K562 (cell line): ENCODE measurements around the gene POLD1. TPM values are rescaled to one million over a fixed set of nuclear protein-coding genes. Genes with fewer than 3 reads are reported as not detected.

Experiments used
- ATAC-seq: fragments of 200-7000 bp; cut with Tn5 transposase; 3 replicates; pipeline ENCODE4 v1.9.1; 2020; ENCODE audit warnings: moderate library complexity
- BruUV-seq: library from RNA; stranded (reverse); fragments of 400-500 nt; replicated peaks from 2 replicates; lab custom pipeline; 2021; lab: Mats Ljungman, UMichigan
- CTCF ChIA-PET: fragments of 300-600 bp; formaldehyde crosslinking; extraction: SDS; loops from one replicate; lab custom pipeline; 2021; ENCODE audit warnings: low intra/inter-chr PET ratio; lab: Yijun Ruan, JAX
- POLR2A ChIA-PET: fragments of 300-600, 350-650 bp; sonication (Branson Sonifier 250); formaldehyde crosslinking; extraction: SDS; loops from one replicate; lab custom pipeline; 2021; ENCODE audit warnings: antibody characterized with exemption, inconsistent platforms; lab: Yijun Ruan, JAX
- DNase-seq, 4 experiments: peaks; one replicate each; pipeline versions ENCODE4 v3.0.0 to v3.0.0-alpha.2; 2011 to 2018; ENCODE audit warnings: low spot score in 3 of 4, mixed read lengths in 3 of 4; ENCODE audit errors: extremely low read depth in 1 of 4
- FAIRE-seq: peaks from 2 replicates; lab custom pipeline; 2011; peaks lifted over from hg19 to GRCh38; lab: Jason Lieb, UNC
- H2AFZ ChIP-seq: 2 replicates; pipeline ENCODE4 v1.6.0; 2011; ENCODE audit warnings: low read depth, low read length, control low read depth, inconsistent platforms
- H3K27ac ChIP-seq: fragments of 200-600 bp; 3 replicates; pipeline ENCODE4 v1.8.0; 2011; ENCODE audit warnings: low read depth, mild to moderate bottlenecking, control low read depth, inconsistent platforms, low read length, moderate library complexity, mixed read lengths; ENCODE audit errors: extremely low read depth
- H3K27me3 ChIP-seq, 2 experiments: fragments of 300-600 bp in 1 of 2; 2 replicates in 1 of 2; 3 replicates in 1 of 2; pipeline versions ENCODE4 v1.6.0 to v1.8.0; 2011; ENCODE audit warnings: inconsistent platforms in 2 of 2, low read length in 2 of 2, mild to moderate bottlenecking in 1 of 2, mixed read lengths in 1 of 2, moderate library complexity in 1 of 2; ENCODE audit not compliant: control insufficient read depth in 2 of 2, insufficient read depth in 2 of 2
- H3K36me3 ChIP-seq: fragments of 300-600 bp; 3 replicates; pipeline ENCODE4 v1.8.0; 2011; ENCODE audit warnings: mild to moderate bottlenecking, low read length, inconsistent platforms; ENCODE audit not compliant: control insufficient read depth, insufficient read depth
- H3K4me1 ChIP-seq, 2 experiments: fragments of 200-600 bp in 1 of 2; replicated peaks in 1 of 2; 2 replicates in 1 of 2; 3 replicates in 1 of 2; pipeline versions ENCODE4 v1.5.1 to v1.8.0; 2011; ENCODE audit warnings: inconsistent platforms in 2 of 2, low read length in 2 of 2, mild to moderate bottlenecking in 1 of 2, mixed read lengths in 1 of 2, moderate library complexity in 1 of 2; ENCODE audit not compliant: control insufficient read depth in 2 of 2, insufficient read depth in 2 of 2
- H3K4me2 ChIP-seq: 2 replicates; pipeline ENCODE4 v1.6.1; 2011; ENCODE audit warnings: low read length, control low read depth, inconsistent platforms, mixed read lengths; ENCODE audit not compliant: insufficient read depth
- H3K4me3 ChIP-seq: fragments of 200-600 bp; sonication (generic), shearing (Covaris generic); 2 replicates; pipeline ENCODE4 v1.5.1; 2016; ENCODE audit warnings: control low read depth, inconsistent platforms
- H3K79me2 ChIP-seq: fragments of 200-600 bp; 3 replicates; pipeline ENCODE4 v1.8.0; 2011; ENCODE audit warnings: low read length, inconsistent platforms; ENCODE audit not compliant: control insufficient read depth, insufficient read depth
- H3K9ac ChIP-seq, 2 experiments: 2 replicates each; pipeline versions ENCODE4 v1.6.0 to v1.6.1; 2011; ENCODE audit warnings: low read depth in 2 of 2, low read length in 2 of 2, control low read depth in 1 of 2, inconsistent platforms in 1 of 2, mild to moderate bottlenecking in 1 of 2, mixed read lengths in 1 of 2; ENCODE audit not compliant: insufficient read depth in 1 of 2
- H3K9me1 ChIP-seq: one replicate; pipeline ENCODE4 v1.6.0; 2011; ENCODE audit warnings: inconsistent platforms, mild to moderate bottlenecking, low read length, moderate library complexity; ENCODE audit not compliant: control insufficient read depth, insufficient read depth
- H3K9me3 ChIP-seq: replicated peaks from 2 replicates; pipeline ENCODE4 v1.5.1; 2011; ENCODE audit warnings: low read depth, low read length, inconsistent platforms; ENCODE audit not compliant: control insufficient read depth, insufficient read depth
- H4K20me1 ChIP-seq: replicated peaks from 2 replicates; pipeline ENCODE4 v1.6.1; 2011; ENCODE audit warnings: low read length, inconsistent platforms, mixed read lengths; ENCODE audit not compliant: control insufficient read depth, insufficient read depth
- BHLHE40 ChIP-seq: IDR thresholded peaks from 2 replicates; pipeline ENCODE4 v1.6.1; 2011; ENCODE audit warnings: low read length, improper control_type of control experiment
- FOXM1 ChIP-seq, 2 experiments: fragments of 450-650 bp in 1 of 2; sonication (generic) in 1 of 2; formaldehyde crosslinking in 1 of 2; IDR thresholded peaks; 2 replicates each; pipeline versions ENCODE4 v1.6.1 to v1.9.0; 2017 to 2022; ENCODE audit warnings: low read depth in 2 of 2, mild to moderate bottlenecking in 2 of 2, missing genetic modification reagents in 1 of 2, moderate library complexity in 1 of 2
- PCBP1 ChIP-seq: fragments of 200-400 bp; formaldehyde crosslinking; IDR thresholded peaks from 2 replicates; pipeline ENCODE4 v1.6.1; 2018; ENCODE audit warnings: mild to moderate bottlenecking, low read depth, low read length; ENCODE audit not compliant: poor library complexity, severe bottlenecking
- ZFP30 ChIP-seq: fragments of 250-450 bp; sonication (Bioruptor Pico); IDR thresholded peaks from 2 replicates; pipeline ENCODE4 v1.8.0; 2022; ENCODE audit warnings: moderate library complexity, mild to moderate bottlenecking, inconsistent platforms, borderline replicate concordance
- ZNF174 ChIP-seq: fragments of 250-450 bp; sonication (Bioruptor Pico); IDR thresholded peaks from 2 replicates; pipeline ENCODE4 v1.4.0; 2020; ENCODE audit warnings: mild to moderate bottlenecking
- ZNF444 ChIP-seq: fragments of 250-450 bp; sonication (Bioruptor Pico); IDR thresholded peaks from 2 replicates; pipeline ENCODE4 v1.4.0; 2020; ENCODE audit warnings: mild to moderate bottlenecking, moderate library complexity
- WGBS: fragments of 100-300 bp; shearing (Covaris generic); methylation state at CpG from one replicate; pipeline ENCODE4 v1.1.6; 2016; ENCODE audit warnings: low coverage, mixed read lengths; ENCODE audit not compliant: insufficient coverage; ENCODE audit errors: missing lambda C conversion rate; 5-methylcytosine and 5-hydroxymethylcytosine counted together
- in situ Hi-C: fragments of 300-500 bp; cut with MboI; formaldehyde crosslinking; loops from 4 replicates; pipeline ENCODE4 v1.15.0; 2018; ENCODE audit warnings: inconsistent platforms, mixed read lengths
- intact Hi-C: fragments of 100-400 bp; cut with micrococcal nuclease; formaldehyde crosslinking; loops from 2 replicates; pipeline ENCODE4 v1.14.2; 2022
- polyA plus RNA-seq, 8 experiments: library from polyadenylated mRNA; depleted of rRNA in 4 of 8; stranded (reverse) in 5 of 8; unstranded in 3 of 8; fragments of >200 nt; fragmentation: Nextera tagmentation in 2 of 8; fragmentation: Illumina TruSeq in 1 of 8; extraction: Ambion mirVana in 2 of 8; extraction: Trizol in 1 of 8; gene quantifications; 2 replicates each; pipeline versions ENCODE4 v1.2.1 to v1.2.3, GENCODE V29; 2011 to 2014; ENCODE audit warnings: inconsistent platforms in 1 of 8, missing spikeins in 1 of 8
- total RNA-seq, 7 experiments: library from RNA; depleted of rRNA in 6 of 7; stranded (reverse); fragments of >200 nt in 6 of 7; fragmentation: Illumina TruSeq in 2 of 7; extraction: Trizol in 2 of 7; gene quantifications; 2 replicates each; pipeline versions ENCODE4 v1.2.1 to v1.2.3, GENCODE V29; 2011 to 2021; ENCODE audit warnings: low replicate concordance in 1 of 7
- TF ChIP-seq, protein P1 (sequence below), 2 experiments: IDR thresholded peaks; 2 replicates each; pipeline ENCODE4 v1.6.1; 2011; ENCODE audit warnings: borderline replicate concordance in 1 of 2, control low read depth in 1 of 2, low read depth in 1 of 2, low read length in 1 of 2, mild to moderate bottlenecking in 1 of 2, mixed read lengths in 1 of 2, moderate library complexity in 1 of 2; ENCODE audit not compliant: insufficient read depth in 1 of 2, insufficient read length in 1 of 2, poor library complexity in 1 of 2, severe bottlenecking in 1 of 2; ENCODE audit errors: extremely low read depth in 1 of 2

The POLD1 gene
- total and polyA plus RNA-seq, 9 of the 15 experiments (the other 6 are each of a cell fraction or from before 2014, with no cell fraction given), result 1.3 to 312 (median 47.8) TPM

DNA sequence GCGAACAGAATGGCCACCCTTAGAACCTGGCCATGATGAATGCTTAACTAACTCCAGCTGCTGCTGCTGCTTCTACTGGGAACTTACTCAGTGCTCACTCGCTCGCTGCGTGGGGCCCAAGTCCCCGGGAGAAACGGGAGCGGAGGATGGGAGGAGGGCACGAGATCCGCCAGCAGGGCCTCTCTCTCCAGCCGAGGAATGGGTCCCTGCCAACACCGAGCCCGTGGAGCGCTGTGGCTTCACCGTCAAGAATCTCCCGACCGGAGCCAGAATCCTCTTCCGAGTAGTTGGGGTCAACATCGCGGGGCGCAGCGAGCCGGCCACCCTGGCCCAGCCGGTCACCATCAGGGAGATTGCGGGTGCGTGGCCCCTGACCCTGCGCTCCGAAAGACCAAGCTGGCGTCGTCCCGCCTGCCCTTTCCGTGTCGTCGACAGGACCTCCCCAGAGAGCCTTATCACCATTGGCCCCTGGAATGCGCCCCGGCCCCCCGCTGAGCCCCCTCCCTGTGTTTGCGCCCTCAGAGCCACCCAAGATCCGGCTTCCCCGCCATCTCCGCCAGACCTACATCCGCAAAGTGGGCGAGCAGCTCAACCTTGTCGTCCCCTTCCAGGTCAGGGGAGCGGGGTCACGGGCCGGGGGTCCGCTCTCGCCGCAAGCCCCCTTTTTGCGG is 74.4 kb downstream of the POLD1 start:
- H3K4me3 ChIP-seq, result no peak overlapping the region
- H3K4me2 ChIP-seq, result no peak overlapping the region
- ATAC-seq, result no peak
- intact Hi-C loops (no loop called here), in situ Hi-C loops (no loop called here)
- DNase-seq, result no peak
- no peaks in the 10 kb centered on the region for H4K20me1 ChIP-seq
- POLR2A ChIA-PET, result no interaction called here
- no peaks in the 10 kb centered on the region for H3K9me1 ChIP-seq
- H2AFZ ChIP-seq, result no peak overlapping the region
- no peaks in the 10 kb centered on the region for H3K36me3 ChIP-seq
- H3K27ac ChIP-seq, result no peak overlapping the region
- BruUV-seq, result no TSS peak
- TF ChIP-seq ZNF174 (CRISPR knock-in tag), result no peak
- TF ChIP-seq ZNF444 (CRISPR knock-in tag), result no peak
- 27% methylated on average over 33 of the region's 50 CpGs for WGBS
- H3K9ac ChIP-seq, result no peak overlapping the region; a peak in 1 of 4 replicates
- peaks cover 4 to 23% of the 10 kb centered on the region in 2 experiments; a peak in 4 of 5 replicates for H3K4me1 ChIP-seq
- H3K9me3 ChIP-seq, result no peaks in the 10 kb centered on the region
- no peak for FAIRE-seq
- CTCF ChIA-PET, result no interaction called here
- peaks cover 6 to 17% of the 10 kb centered on the region in 2 experiments; a peak in 4 of 5 replicates for H3K27me3 ChIP-seq
- H3K79me2 ChIP-seq, result no peaks in the 10 kb centered on the region

- Histone ChIP-seq H3K79me2 (no peaks in the 10 kb centered on the region), H3K4me3 (no peak overlapping the region), H3K9ac (no peak overlapping the region), H3K4me2 (no peak overlapping the region), H3K36me3 (no peaks in the 10 kb centered on the region), H3K27ac (no peak overlapping the region), H4K20me1 (no peaks in the 10 kb centered on the region)
- no peak for ATAC-seq
- WGBS, result 49% methylated on average over 12 of the region's 32 CpGs
- in situ Hi-C loops (no loop called here), intact Hi-C loops (no loop called here)
- POLR2A ChIA-PET, result no interaction called here
- TF ChIP-seq ZFP30 (no peak), BHLHE40 (peak; percentile 27; the same call in 1 of the 2 replicates), FOXM1 (IDR thresholded peaks at IDR 0.05; ENCODE audit: low read depth) (no peak), FOXM1 (CRISPR knock-in tag; IDR thresholded peaks at IDR 0.05; ENCODE audit: low read depth) (no peak), PCBP1 (peak; percentile 53)
- TF ChIP-seq, protein P1, sequence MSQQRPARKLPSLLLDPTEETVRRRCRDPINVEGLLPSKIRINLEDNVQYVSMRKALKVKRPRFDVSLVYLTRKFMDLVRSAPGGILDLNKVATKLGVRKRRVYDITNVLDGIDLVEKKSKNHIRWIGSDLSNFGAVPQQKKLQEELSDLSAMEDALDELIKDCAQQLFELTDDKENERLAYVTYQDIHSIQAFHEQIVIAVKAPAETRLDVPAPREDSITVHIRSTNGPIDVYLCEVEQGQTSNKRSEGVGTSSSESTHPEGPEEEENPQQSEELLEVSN (IDR thresholded peaks at IDR 0.05; ENCODE audit: borderline replicate concordance in 1 of 2, extremely low read depth in 1 of 2, insufficient read depth in 1 of 2, insufficient read length in 1 of 2, low read depth in 1 of 2, low read length in 1 of 2, poor library complexity in 1 of 2, severe bottlenecking in 1 of 2), result peak; percentile 18 to 75
- TF ChIP-seq, all 486 proteins: peak for 3
- Histone ChIP-seq H2AFZ (no peak overlapping the region), H3K9me3 (no peaks in the 10 kb centered on the region), H3K9me1 (no peaks in the 10 kb centered on the region), H3K27me3 (peaks cover 6 to 17% of the 10 kb centered on the region in 2 experiments; a peak in 4 of 5 replicates), H3K4me1 (peaks cover 4 to 19% of the 10 kb centered on the region in 2 experiments; a peak in 4 of 5 replicates)
- BruUV-seq, result no TSS peak
- CTCF ChIA-PET, result no interaction called here
- peak in 1 of 4 experiments; percentile 35 for DNase-seq
- FAIRE-seq, result no peak
Measured at GRCh38 chr19:50459067-50459456, 74.9 kb downstream of the POLD1 start.
